WTC11 (cell line): Measurements from ENCODE around the gene NOX5. TPM values are rescaled to one million over a fixed set of nuclear protein-coding genes. Genes with fewer than 3 reads are reported as not detected.
A peak's percentile ranks its signal among the peaks of the same experiment; 100 is the strongest.

Experiments used
- ATAC-seq: fragments of 200-7000 bp; cut with Tn5 transposase; 2 replicates; pipeline ENCODE4 v1.10.0; 2021; ENCODE audit warnings: mild to moderate bottlenecking, moderate library complexity
- CTCF ChIA-PET: fragments of 300-600 bp; sonication (Branson Sonifier 250); formaldehyde crosslinking; loops from one replicate; lab custom pipeline; 2021; ENCODE audit warnings: antibody characterized with exemption; lab: Charles Lee
- POLR2A ChIA-PET: fragments of 350-600 bp; sonication (Branson Sonifier 250); formaldehyde crosslinking; loops from one replicate; lab custom pipeline; 2021; ENCODE audit warnings: antibody characterized with exemption; lab: Charles Lee
- DNase-seq: peaks from one replicate; pipeline ENCODE4 v3.0.0; 2021; ENCODE audit warnings: low spot score
- H3K27ac Mint-ChIP-seq: 2 replicates; pipeline ENCODE4 v1.8.0; 2021; ENCODE audit warnings: mixed read lengths
- H3K27me3 Mint-ChIP-seq: 2 replicates; pipeline ENCODE4 v1.8.0; 2021; ENCODE audit warnings: low read depth, mild to moderate bottlenecking, moderate library complexity, mixed read lengths
- H3K36me3 Mint-ChIP-seq: 2 replicates; pipeline ENCODE4 v1.8.0; 2021; ENCODE audit warnings: mixed read lengths
- H3K4me1 Mint-ChIP-seq: 2 replicates; pipeline ENCODE4 v1.8.0; 2022; ENCODE audit warnings: mixed read lengths
- H3K4me3 Mint-ChIP-seq: 2 replicates; pipeline ENCODE4 v1.8.0; 2021; ENCODE audit warnings: mild to moderate bottlenecking, moderate library complexity, mixed read lengths
- H3K9me3 Mint-ChIP-seq: 2 replicates; pipeline ENCODE4 v1.8.0; 2021; ENCODE audit warnings: mixed read lengths
- GRHL2 ChIP-seq: fragments of 250-450 bp; sonication (Bioruptor Pico); IDR thresholded peaks from 2 replicates; pipeline ENCODE4 v1.8.0; 2022; ENCODE audit warnings: mild to moderate bottlenecking, moderate library complexity; ENCODE audit not compliant: insufficient replicate concordance, severe bottlenecking
- IRF2 ChIP-seq: sonication (generic); formaldehyde crosslinking; IDR thresholded peaks from 2 replicates; pipeline ENCODE4 v1.8.0; 2022; ENCODE audit warnings: low read depth, missing genetic modification reagents, borderline replicate concordance
- JAZF1 ChIP-seq: fragments of 250-450 bp; sonication (Bioruptor Pico); IDR thresholded peaks from 2 replicates; pipeline ENCODE4 v1.9.0; 2021; ENCODE audit warnings: moderate library complexity, mild to moderate bottlenecking, inconsistent platforms
- JUN ChIP-seq: sonication (generic); formaldehyde crosslinking; IDR thresholded peaks from 2 replicates; pipeline ENCODE4 v1.8.0; 2023; ENCODE audit warnings: mild to moderate bottlenecking, missing genetic modification reagents
- MYBL2 ChIP-seq: sonication (generic); formaldehyde crosslinking; IDR thresholded peaks from 2 replicates; pipeline ENCODE4 v1.8.1; 2023; ENCODE audit warnings: mild to moderate bottlenecking, moderate library complexity, missing genetic modification reagents
- NFATC4 ChIP-seq: fragments of 250-450 bp; sonication (Bioruptor Pico); IDR thresholded peaks from 2 replicates; pipeline ENCODE4 v1.9.0; 2021; ENCODE audit warnings: mild to moderate bottlenecking
- NFYB ChIP-seq: sonication (generic); formaldehyde crosslinking; conservative IDR thresholded peaks from 2 replicates; pipeline ENCODE4 v1.8.0; 2022; ENCODE audit warnings: low read depth, missing genetic modification reagents
- NR1H2 ChIP-seq: sonication (generic); formaldehyde crosslinking; IDR thresholded peaks from 2 replicates; pipeline ENCODE4 v1.9.0; 2021; ENCODE audit warnings: mild to moderate bottlenecking, moderate library complexity, missing genetic modification reagents
- RELA ChIP-seq: sonication (generic); formaldehyde crosslinking; IDR thresholded peaks from 2 replicates; pipeline ENCODE4 v1.8.1; 2022; ENCODE audit warnings: missing genetic modification reagents, mild to moderate bottlenecking, borderline replicate concordance
- SOX15 ChIP-seq: fragments of 250-450 bp; sonication (Bioruptor Pico); IDR thresholded peaks from 2 replicates; pipeline ENCODE4 v1.9.0; 2021; ENCODE audit warnings: mild to moderate bottlenecking
- ZBTB21 ChIP-seq: sonication (generic); formaldehyde crosslinking; IDR thresholded peaks from 2 replicates; pipeline ENCODE4 v1.8.1; 2023; ENCODE audit warnings: mild to moderate bottlenecking, missing genetic modification reagents, borderline replicate concordance
- ZNF232 ChIP-seq: sonication (generic); formaldehyde crosslinking; IDR thresholded peaks from 2 replicates; pipeline ENCODE4 v1.8.0; 2022; ENCODE audit warnings: mild to moderate bottlenecking, missing genetic modification reagents
- ZNF317 ChIP-seq: sonication (generic); formaldehyde crosslinking; IDR thresholded peaks from 2 replicates; pipeline ENCODE4 v1.8.1; 2023; ENCODE audit warnings: low read depth, mild to moderate bottlenecking, moderate library complexity, missing genetic modification reagents, borderline replicate concordance
- total RNA-seq: library from RNA; stranded (reverse); gene quantifications from 3 replicates; pipeline ENCODE4 v1.2.3, GENCODE V29; 2021
- TF ChIP-seq, protein P1 (sequence below): fragments of 250-450 bp; sonication (Bioruptor Pico); IDR thresholded peaks from 2 replicates; pipeline ENCODE4 v1.9.0; 2021; ENCODE audit warnings: mild to moderate bottlenecking
- TF ChIP-seq, protein P2 (sequence below): sonication (generic); formaldehyde crosslinking; IDR thresholded peaks from 2 replicates; pipeline ENCODE4 v1.8.1; 2022; ENCODE audit warnings: mild to moderate bottlenecking, moderate library complexity, missing genetic modification reagents
- TF ChIP-seq, protein P3 (sequence below): sonication (generic); formaldehyde crosslinking; IDR thresholded peaks from 2 replicates; pipeline ENCODE4 v1.8.0; 2022; ENCODE audit warnings: mild to moderate bottlenecking, missing genetic modification reagents
- TF ChIP-seq, protein P4 (sequence below): sonication (generic); formaldehyde crosslinking; IDR thresholded peaks from 2 replicates; pipeline ENCODE4 v1.8.0; 2022; ENCODE audit warnings: missing genetic modification reagents
- TF ChIP-seq, protein P5 (sequence below): sonication (generic); formaldehyde crosslinking; IDR thresholded peaks from 2 replicates; pipeline ENCODE4 v1.8.1; 2022; ENCODE audit warnings: mild to moderate bottlenecking, missing genetic modification reagents, moderate library complexity, borderline replicate concordance
- TF ChIP-seq, protein P6 (sequence below): sonication (generic); formaldehyde crosslinking; IDR thresholded peaks from 2 replicates; pipeline ENCODE4 v1.8.1; 2023; ENCODE audit warnings: mild to moderate bottlenecking, missing genetic modification reagents
- TF ChIP-seq, protein P7 (sequence below): fragments of 250-450 bp; sonication (Bioruptor Pico); IDR thresholded peaks from 2 replicates; pipeline ENCODE4 v2.1.2; 2022; ENCODE audit warnings: mild to moderate bottlenecking, moderate library complexity
- TF ChIP-seq, protein P8 (sequence below): sonication (generic); formaldehyde crosslinking; IDR thresholded peaks from 2 replicates; pipeline ENCODE4 v1.8.1; 2022; ENCODE audit warnings: low read depth, mild to moderate bottlenecking, moderate library complexity, missing genetic modification reagents, borderline replicate concordance

Gene NOX5
- total RNA-seq, 1 experiment from 2014 or later: not detected

DNA sequence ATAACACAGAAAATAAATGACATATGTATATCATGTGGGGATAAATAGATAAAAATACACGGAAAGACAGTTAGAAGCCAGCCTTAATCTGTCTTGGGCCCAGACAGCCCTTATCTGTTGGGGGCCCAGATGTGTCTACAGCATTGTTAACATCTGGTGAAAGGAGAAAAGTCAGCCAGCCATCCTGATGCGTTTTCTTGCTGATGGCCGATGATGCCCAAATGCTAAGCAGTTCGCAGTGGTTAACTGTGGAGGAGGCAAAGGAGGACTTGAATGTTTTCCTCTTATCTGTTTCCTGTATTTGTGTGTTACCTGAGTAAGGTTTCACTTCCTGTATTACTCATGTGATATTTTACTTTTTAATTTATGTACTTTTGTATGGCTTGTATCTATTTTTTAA is 46.2 kb downstream of the NOX5 start:
- peaks cover 23% of the 10 kb centered on the region for H3K4me1 Mint-ChIP-seq
- no peak overlapping the region for H3K4me3 Mint-ChIP-seq
- ATAC-seq: no peak
- no peak for DNase-seq
- TF ChIP-seq, protein P1, sequence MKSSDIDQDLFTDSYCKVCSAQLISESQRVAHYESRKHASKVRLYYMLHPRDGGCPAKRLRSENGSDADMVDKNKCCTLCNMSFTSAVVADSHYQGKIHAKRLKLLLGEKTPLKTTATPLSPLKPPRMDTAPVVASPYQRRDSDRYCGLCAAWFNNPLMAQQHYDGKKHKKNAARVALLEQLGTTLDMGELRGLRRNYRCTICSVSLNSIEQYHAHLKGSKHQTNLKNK (CRISPR knock-in tag): no peak
- TF ChIP-seq, protein P2, sequence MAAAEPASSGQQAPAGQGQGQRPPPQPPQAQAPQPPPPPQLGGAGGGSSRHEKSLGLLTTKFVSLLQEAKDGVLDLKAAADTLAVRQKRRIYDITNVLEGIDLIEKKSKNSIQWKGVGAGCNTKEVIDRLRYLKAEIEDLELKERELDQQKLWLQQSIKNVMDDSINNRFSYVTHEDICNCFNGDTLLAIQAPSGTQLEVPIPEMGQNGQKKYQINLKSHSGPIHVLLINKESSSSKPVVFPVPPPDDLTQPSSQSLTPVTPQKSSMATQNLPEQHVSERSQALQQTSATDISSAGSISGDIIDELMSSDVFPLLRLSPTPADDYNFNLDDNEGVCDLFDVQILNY (CRISPR knock-in tag): no peak
- TF ChIP-seq NR1H2 (CRISPR knock-in tag): no peak
- TF ChIP-seq, protein P3, sequence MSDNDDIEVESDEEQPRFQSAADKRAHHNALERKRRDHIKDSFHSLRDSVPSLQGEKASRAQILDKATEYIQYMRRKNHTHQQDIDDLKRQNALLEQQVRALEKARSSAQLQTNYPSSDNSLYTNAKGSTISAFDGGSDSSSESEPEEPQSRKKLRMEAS (CRISPR knock-in tag): no peak
- TF ChIP-seq, protein P4, sequence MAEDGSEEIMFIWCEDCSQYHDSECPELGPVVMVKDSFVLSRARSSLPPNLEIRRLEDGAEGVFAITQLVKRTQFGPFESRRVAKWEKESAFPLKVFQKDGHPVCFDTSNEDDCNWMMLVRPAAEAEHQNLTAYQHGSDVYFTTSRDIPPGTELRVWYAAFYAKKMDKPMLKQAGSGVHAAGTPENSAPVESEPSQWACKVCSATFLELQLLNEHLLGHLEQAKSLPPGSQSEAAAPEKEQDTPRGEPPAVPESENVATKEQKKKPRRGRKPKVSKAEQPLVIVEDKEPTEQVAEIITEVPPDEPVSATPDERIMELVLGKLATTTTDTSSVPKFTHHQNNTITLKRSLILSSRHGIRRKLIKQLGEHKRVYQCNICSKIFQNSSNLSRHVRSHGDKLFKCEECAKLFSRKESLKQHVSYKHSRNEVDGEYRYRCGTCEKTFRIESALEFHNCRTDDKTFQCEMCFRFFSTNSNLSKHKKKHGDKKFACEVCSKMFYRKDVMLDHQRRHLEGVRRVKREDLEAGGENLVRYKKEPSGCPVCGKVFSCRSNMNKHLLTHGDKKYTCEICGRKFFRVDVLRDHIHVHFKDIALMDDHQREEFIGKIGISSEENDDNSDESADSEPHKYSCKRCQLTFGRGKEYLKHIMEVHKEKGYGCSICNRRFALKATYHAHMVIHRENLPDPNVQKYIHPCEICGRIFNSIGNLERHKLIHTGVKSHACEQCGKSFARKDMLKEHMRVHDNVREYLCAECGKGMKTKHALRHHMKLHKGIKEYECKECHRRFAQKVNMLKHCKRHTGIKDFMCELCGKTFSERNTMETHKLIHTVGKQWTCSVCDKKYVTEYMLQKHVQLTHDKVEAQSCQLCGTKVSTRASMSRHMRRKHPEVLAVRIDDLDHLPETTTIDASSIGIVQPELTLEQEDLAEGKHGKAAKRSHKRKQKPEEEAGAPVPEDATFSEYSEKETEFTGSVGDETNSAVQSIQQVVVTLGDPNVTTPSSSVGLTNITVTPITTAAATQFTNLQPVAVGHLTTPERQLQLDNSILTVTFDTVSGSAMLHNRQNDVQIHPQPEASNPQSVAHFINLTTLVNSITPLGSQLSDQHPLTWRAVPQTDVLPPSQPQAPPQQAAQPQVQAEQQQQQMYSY (CRISPR knock-in tag): no peak
- TF ChIP-seq MYBL2 (CRISPR knock-in tag): no peak
- TF ChIP-seq NFYB (CRISPR knock-in tag): no peak
- no peak for TF ChIP-seq JUN (CRISPR knock-in tag)
- no peaks in the 10 kb centered on the region for H3K9me3 Mint-ChIP-seq
- no peaks in the 10 kb centered on the region for H3K36me3 Mint-ChIP-seq
- POLR2A ChIA-PET: no interaction called here
- peaks cover 7% of the 10 kb centered on the region; the same call in 1 of the 2 replicates for H3K27me3 Mint-ChIP-seq
- no peak overlapping the region for H3K27ac Mint-ChIP-seq
- CTCF ChIA-PET: no interaction called here

DNA sequence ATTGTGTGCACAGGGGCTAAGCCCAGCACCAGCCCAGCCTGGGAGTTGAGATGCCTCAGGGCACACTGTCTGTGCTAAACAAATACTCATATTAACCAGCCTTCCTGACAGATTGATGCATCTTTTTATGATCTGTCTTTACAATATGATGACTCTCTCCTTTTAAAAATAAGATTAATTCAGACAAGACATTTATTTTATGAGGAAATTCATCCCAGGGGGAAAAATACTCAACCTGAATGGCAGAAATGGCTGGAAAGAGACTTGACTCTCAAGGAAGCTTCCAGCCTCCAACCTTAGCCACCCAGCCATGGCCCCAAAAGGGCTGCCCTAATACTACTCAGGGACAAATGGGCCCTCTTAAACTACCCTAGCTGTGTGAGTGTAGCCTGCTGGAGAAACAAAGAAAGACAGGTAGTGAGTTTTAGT is 46.9 kb downstream of the NOX5 start:
- ChIA-PET CTCF (interaction anchor here (0.7 to 1.8 kb wide), 5 partner anchors 15 to 258 kb away, joined by 3 to 5 read pairs (median 3); partner anchors contain the start of gene GLCE), POLR2A (interaction anchor here (0.5 kb wide), 1 partner anchor 28 kb away, joined by 3 read pairs; no protein-coding TSS in a partner anchor)
- H3K4me3 Mint-ChIP-seq: no peak overlapping the region
- peaks cover 23% of the 10 kb centered on the region for H3K4me1 Mint-ChIP-seq
- H3K27me3 Mint-ChIP-seq: peaks cover 7% of the 10 kb centered on the region; the same call in 1 of the 2 replicates
- no peak overlapping the region for H3K27ac Mint-ChIP-seq
- no peaks in the 10 kb centered on the region for H3K36me3 Mint-ChIP-seq
- H3K9me3 Mint-ChIP-seq: no peaks in the 10 kb centered on the region
- ATAC-seq (peak; percentile 51), DNase-seq (no peak)
- TF ChIP-seq, protein P5, sequence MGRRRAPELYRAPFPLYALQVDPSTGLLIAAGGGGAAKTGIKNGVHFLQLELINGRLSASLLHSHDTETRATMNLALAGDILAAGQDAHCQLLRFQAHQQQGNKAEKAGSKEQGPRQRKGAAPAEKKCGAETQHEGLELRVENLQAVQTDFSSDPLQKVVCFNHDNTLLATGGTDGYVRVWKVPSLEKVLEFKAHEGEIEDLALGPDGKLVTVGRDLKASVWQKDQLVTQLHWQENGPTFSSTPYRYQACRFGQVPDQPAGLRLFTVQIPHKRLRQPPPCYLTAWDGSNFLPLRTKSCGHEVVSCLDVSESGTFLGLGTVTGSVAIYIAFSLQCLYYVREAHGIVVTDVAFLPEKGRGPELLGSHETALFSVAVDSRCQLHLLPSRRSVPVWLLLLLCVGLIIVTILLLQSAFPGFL (CRISPR knock-in tag): no peak
- no peak for TF ChIP-seq ZBTB21 (CRISPR knock-in tag)
- no peak for TF ChIP-seq JUN (CRISPR knock-in tag)
- TF ChIP-seq ZNF317 (CRISPR knock-in tag): no peak
- TF ChIP-seq MYBL2 (CRISPR knock-in tag): no peak
- TF ChIP-seq, protein P6, sequence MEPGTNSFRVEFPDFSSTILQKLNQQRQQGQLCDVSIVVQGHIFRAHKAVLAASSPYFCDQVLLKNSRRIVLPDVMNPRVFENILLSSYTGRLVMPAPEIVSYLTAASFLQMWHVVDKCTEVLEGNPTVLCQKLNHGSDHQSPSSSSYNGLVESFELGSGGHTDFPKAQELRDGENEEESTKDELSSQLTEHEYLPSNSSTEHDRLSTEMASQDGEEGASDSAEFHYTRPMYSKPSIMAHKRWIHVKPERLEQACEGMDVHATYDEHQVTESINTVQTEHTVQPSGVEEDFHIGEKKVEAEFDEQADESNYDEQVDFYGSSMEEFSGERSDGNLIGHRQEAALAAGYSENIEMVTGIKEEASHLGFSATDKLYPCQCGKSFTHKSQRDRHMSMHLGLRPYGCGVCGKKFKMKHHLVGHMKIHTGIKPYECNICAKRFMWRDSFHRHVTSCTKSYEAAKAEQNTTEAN: no peak
- TF ChIP-seq, protein P1 (CRISPR knock-in tag): no peak
- no peak for TF ChIP-seq RELA
- TF ChIP-seq NFATC4: no peak
- TF ChIP-seq, protein P7, sequence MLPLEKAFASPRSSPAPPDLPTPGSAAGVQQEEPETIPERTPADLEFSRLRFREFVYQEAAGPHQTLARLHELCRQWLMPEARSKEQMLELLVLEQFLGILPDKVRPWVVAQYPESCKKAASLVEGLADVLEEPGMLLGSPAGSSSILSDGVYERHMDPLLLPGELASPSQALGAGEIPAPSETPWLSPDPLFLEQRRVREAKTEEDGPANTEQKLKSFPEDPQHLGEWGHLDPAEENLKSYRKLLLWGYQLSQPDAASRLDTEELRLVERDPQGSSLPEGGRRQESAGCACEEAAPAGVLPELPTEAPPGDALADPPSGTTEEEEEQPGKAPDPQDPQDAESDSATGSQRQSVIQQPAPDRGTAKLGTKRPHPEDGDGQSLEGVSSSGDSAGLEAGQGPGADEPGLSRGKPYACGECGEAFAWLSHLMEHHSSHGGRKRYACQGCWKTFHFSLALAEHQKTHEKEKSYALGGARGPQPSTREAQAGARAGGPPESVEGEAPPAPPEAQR: no peak
- no peak for TF ChIP-seq ZNF232 (CRISPR knock-in tag)
- TF ChIP-seq, protein P8, sequence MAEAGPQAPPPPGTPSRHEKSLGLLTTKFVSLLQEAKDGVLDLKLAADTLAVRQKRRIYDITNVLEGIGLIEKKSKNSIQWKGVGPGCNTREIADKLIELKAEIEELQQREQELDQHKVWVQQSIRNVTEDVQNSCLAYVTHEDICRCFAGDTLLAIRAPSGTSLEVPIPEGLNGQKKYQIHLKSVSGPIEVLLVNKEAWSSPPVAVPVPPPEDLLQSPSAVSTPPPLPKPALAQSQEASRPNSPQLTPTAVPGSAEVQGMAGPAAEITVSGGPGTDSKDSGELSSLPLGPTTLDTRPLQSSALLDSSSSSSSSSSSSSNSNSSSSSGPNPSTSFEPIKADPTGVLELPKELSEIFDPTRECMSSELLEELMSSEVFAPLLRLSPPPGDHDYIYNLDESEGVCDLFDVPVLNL (CRISPR knock-in tag): no peak
- no peak for TF ChIP-seq SOX15 (CRISPR knock-in tag)
- no peak for TF ChIP-seq GRHL2 (CRISPR knock-in tag)
- no peak for TF ChIP-seq JAZF1 (CRISPR knock-in tag)
- no peak for TF ChIP-seq IRF2
